Measurements from ENCODE around the gene EIF2A.

DNA sequence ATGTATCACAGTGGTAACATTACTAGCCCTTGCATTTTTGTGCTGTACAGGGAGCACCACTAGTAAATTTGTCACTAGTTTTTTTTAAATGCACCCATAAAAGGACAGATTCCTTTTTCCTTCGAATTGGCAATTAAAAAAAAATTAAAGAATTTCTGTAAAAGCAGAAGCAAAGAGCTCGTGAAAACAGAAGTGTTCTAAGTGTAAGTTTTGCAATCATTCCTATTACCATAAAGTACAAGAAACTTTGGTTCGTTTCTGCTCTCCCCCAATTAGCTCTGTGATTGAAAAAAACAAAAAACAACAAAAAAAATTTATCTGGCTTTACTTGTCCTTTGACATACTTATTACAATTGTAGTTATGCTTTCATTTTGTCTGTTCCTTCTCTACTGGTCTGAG lies 5.6 kb upstream of the EIF2A start:
- TF ChIP-seq, protein P1, sequence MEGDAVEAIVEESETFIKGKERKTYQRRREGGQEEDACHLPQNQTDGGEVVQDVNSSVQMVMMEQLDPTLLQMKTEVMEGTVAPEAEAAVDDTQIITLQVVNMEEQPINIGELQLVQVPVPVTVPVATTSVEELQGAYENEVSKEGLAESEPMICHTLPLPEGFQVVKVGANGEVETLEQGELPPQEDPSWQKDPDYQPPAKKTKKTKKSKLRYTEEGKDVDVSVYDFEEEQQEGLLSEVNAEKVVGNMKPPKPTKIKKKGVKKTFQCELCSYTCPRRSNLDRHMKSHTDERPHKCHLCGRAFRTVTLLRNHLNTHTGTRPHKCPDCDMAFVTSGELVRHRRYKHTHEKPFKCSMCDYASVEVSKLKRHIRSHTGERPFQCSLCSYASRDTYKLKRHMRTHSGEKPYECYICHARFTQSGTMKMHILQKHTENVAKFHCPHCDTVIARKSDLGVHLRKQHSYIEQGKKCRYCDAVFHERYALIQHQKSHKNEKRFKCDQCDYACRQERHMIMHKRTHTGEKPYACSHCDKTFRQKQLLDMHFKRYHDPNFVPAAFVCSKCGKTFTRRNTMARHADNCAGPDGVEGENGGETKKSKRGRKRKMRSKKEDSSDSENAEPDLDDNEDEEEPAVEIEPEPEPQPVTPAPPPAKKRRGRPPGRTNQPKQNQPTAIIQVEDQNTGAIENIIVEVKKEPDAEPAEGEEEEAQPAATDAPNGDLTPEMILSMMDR (IDR thresholded peaks at IDR 0.05; ENCODE audit: insufficient read depth, low read length, poor library complexity, severe bottlenecking): no peak
- no peak for TF ChIP-seq EZH2phosphoT487 (conservative IDR thresholded peaks at IDR 0.05; ENCODE audit: low read length)
